Suprapubic skin (tissue), 4 donors: ENCODE measurements around the gene ENTPD2. TPM values are rescaled to one million over a fixed set of nuclear protein-coding genes. Genes with fewer than 3 reads are reported as not detected.
A peak's percentile ranks its signal among the peaks of the same experiment; 100 is the strongest.

Experiments
- DNase-seq, 2 donors: peaks; one replicate each; pipeline ENCODE4 v3.0.0-alpha.2; 2019; ENCODE audit warnings: low spot score in 2 of 2
- H3K27ac ChIP-seq: fragments of 200-600 bp; sonication (generic); one replicate; pipeline ENCODE4 v1.5.1; 2019
- H3K27me3 ChIP-seq: fragments of 200-600 bp; sonication (generic); one replicate; pipeline ENCODE4 v1.5.1; 2019
- H3K36me3 ChIP-seq: fragments of 200-600 bp; sonication (generic); one replicate; pipeline ENCODE4 v1.5.1; 2019
- H3K4me1 ChIP-seq: fragments of 200-600 bp; sonication (generic); one replicate; pipeline ENCODE4 v1.5.1; 2019
- H3K4me3 ChIP-seq: fragments of 200-600 bp; sonication (generic); one replicate; pipeline ENCODE4 v1.5.1; 2019; ENCODE audit warnings: mild to moderate bottlenecking
- H3K9me3 ChIP-seq: fragments of 200-600 bp; sonication (generic); one replicate; pipeline ENCODE4 v1.5.1; 2019
- CTCF ChIP-seq, 2 donors: fragments of 200-600 bp in 1 of 2; fragments of 450-650 bp in 1 of 2; sonication (generic) in 1 of 2; IDR thresholded peaks; one replicate each; pipeline ENCODE4 v1.5.1; 2016 to 2019; ENCODE audit warnings: antibody characterized with exemption in 2 of 2, mild to moderate bottlenecking in 1 of 2, moderate library complexity in 1 of 2
- EP300 ChIP-seq: sonication (generic); formaldehyde crosslinking; IDR thresholded peaks from one replicate; pipeline ENCODE4 v1.6.1; 2017; ENCODE audit warnings: antibody characterized with exemption
- POLR2A ChIP-seq, 2 donors: fragments of 450-650 bp; IDR thresholded peaks; one replicate each; pipeline ENCODE4 v1.6.1; 2017; ENCODE audit warnings: antibody characterized with exemption in 2 of 2, mild to moderate bottlenecking in 2 of 2, moderate library complexity in 2 of 2
- POLR2AphosphoS5 ChIP-seq, 3 donors: sonication (generic); formaldehyde crosslinking; IDR thresholded peaks; one replicate each; pipeline ENCODE4 v1.6.1; 2017; ENCODE audit warnings: antibody characterized with exemption in 3 of 3
- WGBS: methylation state at CpG from one replicate; pipeline ENCODE4 v1.1.5; 2018; 5-methylcytosine and 5-hydroxymethylcytosine counted together
- total RNA-seq, 4 donors: library from RNA; depleted of rRNA; stranded (reverse); fragments of >200 nt; gene quantifications; one replicate each; pipeline ENCODE4 v1.1.0, GENCODE V29; 2016

The ENTPD2 gene
- total RNA-seq, result 10 to 100 TPM; 13.3 to 20.8 (median 16.7) TPM

GRCh38 chr9:137053944-137054931 lies at the start of gene ENTPD2:
TSS of gene ENTPD2 (minus strand) at chr9:137054061. CDS start at chr9:137053997, 64 bp downstream.
- H3K27ac ChIP-seq, result peak within 1 kb of the TSS; percentile 22
- TF ChIP-seq EP300, result no peak
- no peak for TF ChIP-seq POLR2AphosphoS5 (IDR thresholded peaks at IDR 0.05)
- TF ChIP-seq POLR2A (IDR thresholded peaks at IDR 0.05), result no peak
- TF ChIP-seq CTCF (IDR thresholded peaks at IDR 0.05), result no peak
- peak within 1 kb of the TSS; percentile 62 for H3K4me3 ChIP-seq
- H3K36me3 ChIP-seq, result no peaks in the 10 kb centered on the region
- no peaks in the 10 kb centered on the region for H3K9me3 ChIP-seq
- no CpG with 5 or more reads among the region's 90 CpGs for WGBS
- H3K27me3 ChIP-seq, result peaks cover 39% of the 10 kb centered on the region
- H3K4me1 ChIP-seq, result peaks cover 53% of the 10 kb centered on the region
- no peak for DNase-seq

- no peak overlapping the region for H3K27ac ChIP-seq
- DNase-seq, result no peak
- H3K4me1 ChIP-seq, result no peaks in the 10 kb centered on the region
- H3K36me3 ChIP-seq, result peaks cover 98% of the 10 kb centered on the region
- TF ChIP-seq POLR2AphosphoS5 (IDR thresholded peaks at IDR 0.05) (no peak), CTCF (IDR thresholded peaks at IDR 0.05) (no peak), POLR2A (IDR thresholded peaks at IDR 0.05) (no peak), EP300 (no peak)
- no peaks in the 10 kb centered on the region for H3K9me3 ChIP-seq
- no peak overlapping the region for H3K4me3 ChIP-seq
- WGBS, result 93% methylated on average over 31 of the region's 37 CpGs
- no peaks in the 10 kb centered on the region for H3K27me3 ChIP-seq
Measured at GRCh38 chr9:137103206-137103999, 49.5 kb upstream of the ENTPD2 start.

- H3K36me3 ChIP-seq, result peaks cover 82% of the 10 kb centered on the region
- TF ChIP-seq POLR2AphosphoS5 (IDR thresholded peaks at IDR 0.05), result no peak
- TF ChIP-seq EP300, result no peak
- no peak for TF ChIP-seq CTCF (IDR thresholded peaks at IDR 0.05)
- TF ChIP-seq POLR2A (IDR thresholded peaks at IDR 0.05), result no peak
- 92% methylated on average over 11 of the region's 14 CpGs for WGBS
- H3K9me3 ChIP-seq, result no peaks in the 10 kb centered on the region
- H3K27me3 ChIP-seq, result no peaks in the 10 kb centered on the region
- no peaks in the 10 kb centered on the region for H3K4me1 ChIP-seq
- H3K27ac ChIP-seq, result no peak overlapping the region
- H3K4me3 ChIP-seq, result no peak overlapping the region
- no peak for DNase-seq
Measured at GRCh38 chr9:137099231-137099630, 45.4 kb upstream of the ENTPD2 start.

GRCh38 chr9:137097761-137098462 lies 44.1 kb upstream of the ENTPD2 start:
- H3K9me3 ChIP-seq, result no peaks in the 10 kb centered on the region
- TF ChIP-seq EP300, result no peak
- no peak overlapping the region for H3K27ac ChIP-seq
- no peaks in the 10 kb centered on the region for H3K27me3 ChIP-seq
- no peak overlapping the region for H3K4me3 ChIP-seq
- WGBS, result 95% methylated on average over 4 of the region's 20 CpGs
- H3K36me3 ChIP-seq, result peaks cover 74% of the 10 kb centered on the region
- no peaks in the 10 kb centered on the region for H3K4me1 ChIP-seq
- DNase-seq, result no peak

GRCh38 chr9:137096785-137097546 lies 43.1 kb upstream of the ENTPD2 start:
- Histone ChIP-seq H3K4me1 (no peaks in the 10 kb centered on the region), H3K27me3 (no peaks in the 10 kb centered on the region), H3K9me3 (no peaks in the 10 kb centered on the region), H3K27ac (no peak overlapping the region), H3K4me3 (no peak overlapping the region), H3K36me3 (peaks cover 72% of the 10 kb centered on the region)
- DNase-seq, result no peak
- WGBS, result 96% methylated on average over 20 of the region's 31 CpGs
- TF ChIP-seq EP300 (no peak), POLR2A (IDR thresholded peaks at IDR 0.05) (no peak), CTCF (IDR thresholded peaks at IDR 0.05) (no peak), POLR2AphosphoS5 (IDR thresholded peaks at IDR 0.05) (no peak)
